H54 (cell line): ENCODE data around the gene KIF3C.
A peak's percentile ranks its signal among the peaks of the same experiment; 100 is the strongest.
"Not testable (repeated sequence)": the region's sequence is repeated elsewhere in the genome, so short reads cannot be mapped to it uniquely, and the experiment has no call there.

Source experiments
- DNase-seq: peaks from one replicate; pipeline ENCODE4 v3.0.0; 2011; ENCODE audit warnings: low spot score, mixed read lengths; ENCODE audit not compliant: insufficient read length
- FAIRE-seq: peaks from 3 replicates; lab custom pipeline; 2011; peaks lifted over from hg19 to GRCh38; lab: Jason Lieb, UNC
- POLR2A ChIP-seq: IDR thresholded peaks from 2 replicates; pipeline ENCODE4 v1.6.1; 2011; ENCODE audit warnings: low read depth, mild to moderate bottlenecking, low read length

The KIF3C gene

DNA sequence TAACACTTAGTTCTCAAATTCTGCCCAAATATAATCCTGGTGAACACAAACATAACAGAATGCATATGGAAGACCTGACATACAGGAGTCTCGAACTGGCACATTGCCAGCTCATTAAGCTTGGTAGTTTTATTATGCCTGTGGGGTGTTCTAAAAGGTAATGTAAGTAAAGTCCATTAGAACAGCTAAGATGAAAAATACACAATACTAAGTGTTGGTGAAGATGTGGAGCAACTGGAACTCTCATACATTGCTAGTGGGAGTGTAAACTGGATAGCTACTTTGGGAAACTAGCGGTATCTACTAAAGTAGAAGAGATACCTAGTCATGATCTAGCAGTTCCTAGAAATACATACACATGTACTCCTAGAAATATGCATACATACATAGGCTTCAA is 27.3 kb upstream of the KIF3C start:
- FAIRE-seq (no peak), DNase-seq (no peak)
- no peak for TF ChIP-seq POLR2A

DNA sequence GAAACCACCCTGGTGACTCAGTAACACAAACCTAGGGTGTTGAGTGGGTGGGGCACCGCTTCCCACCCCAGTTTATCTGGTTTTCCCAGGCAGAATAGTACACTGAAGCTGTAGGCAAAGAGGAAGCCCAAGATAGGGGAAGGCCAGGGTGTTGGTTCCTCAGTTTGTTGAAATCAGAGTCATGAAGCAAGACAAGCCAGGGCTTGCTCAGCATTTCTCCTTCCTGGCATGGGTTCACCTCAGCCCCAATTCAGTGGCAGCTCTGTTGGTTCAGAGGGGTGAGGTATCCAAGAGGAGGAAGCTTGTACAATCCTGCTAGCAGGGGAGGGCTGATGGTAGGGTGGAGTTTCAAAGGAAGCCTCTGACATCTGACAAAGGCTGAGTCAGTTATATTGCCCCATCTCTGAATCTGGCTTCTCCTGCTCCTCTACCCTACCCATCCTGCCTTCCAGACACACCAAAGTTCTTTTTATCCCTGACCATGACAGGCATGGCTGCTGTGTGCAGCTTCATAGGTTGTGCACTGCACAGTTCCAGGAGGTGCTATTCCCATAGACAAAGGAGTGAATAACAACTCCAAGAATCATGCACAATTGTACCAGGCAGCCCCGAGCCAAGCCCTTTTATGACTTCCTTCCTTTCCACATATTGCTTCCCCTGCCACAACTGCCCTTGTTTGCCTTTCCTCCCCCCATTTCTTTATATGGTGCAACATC is 26.7 kb upstream of the KIF3C start:
- TF ChIP-seq POLR2A: no peak
- FAIRE-seq (peak; percentile 84), DNase-seq (peak; percentile 58)

DNA sequence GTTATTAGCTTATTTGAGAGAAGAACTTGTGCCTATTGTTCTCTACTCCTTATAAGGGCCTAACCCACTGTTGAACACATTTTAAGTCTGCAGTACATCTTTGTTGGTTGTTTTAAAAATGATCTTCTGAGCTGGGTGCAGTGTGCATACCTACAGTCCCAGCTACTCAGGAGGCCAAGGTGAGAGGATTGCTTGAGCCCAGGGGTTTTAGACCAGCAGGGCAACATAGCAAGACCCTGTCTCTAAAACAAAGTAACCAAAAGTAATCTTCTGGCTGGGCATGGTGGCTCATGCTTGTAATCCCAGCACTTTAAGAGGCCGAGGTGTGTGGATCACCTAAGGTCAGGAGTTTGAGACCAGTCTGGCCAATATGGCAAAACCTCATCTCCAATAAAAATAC is 25.8 kb upstream of the KIF3C start:
- FAIRE-seq: no peak
- no peak for TF ChIP-seq POLR2A

DNA sequence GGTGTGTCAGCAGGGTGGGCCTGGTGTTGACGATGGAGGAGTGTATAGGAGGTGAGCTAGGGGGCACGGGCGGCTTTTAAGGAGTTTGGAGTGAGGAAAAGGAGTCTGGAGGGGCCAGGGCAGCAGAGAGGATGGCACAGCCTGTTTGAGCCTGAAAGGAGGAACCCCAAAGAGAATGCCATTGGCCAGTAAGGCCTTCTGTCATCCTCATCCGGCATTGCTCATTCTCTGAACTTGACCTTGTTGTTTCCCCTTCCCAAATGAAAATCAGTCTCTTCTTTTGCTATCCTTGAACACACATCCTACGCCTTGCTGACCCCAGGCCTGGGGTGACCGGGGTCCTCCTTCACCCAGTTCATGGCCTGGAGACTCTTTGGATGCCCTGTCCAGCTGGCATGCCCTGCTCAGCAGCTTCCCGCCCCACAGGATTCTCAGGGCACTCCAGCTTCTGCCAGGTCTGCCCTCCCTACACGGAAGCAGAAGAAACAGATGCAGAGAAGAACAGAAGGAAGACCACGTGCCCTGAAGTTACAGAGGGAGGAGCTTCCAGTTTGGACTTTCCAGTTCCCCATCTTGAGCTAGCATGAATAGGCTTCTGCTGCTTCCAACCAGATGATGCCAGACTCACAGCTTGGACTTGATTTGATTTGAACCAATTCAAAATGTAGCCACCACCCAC is 20.5 kb upstream of the KIF3C start:
- DNase-seq: no peak
- FAIRE-seq: no peak
- TF ChIP-seq POLR2A: no peak

More for the DNA sequence above, 25.8 kb upstream of the KIF3C start:
- DNase-seq: no peak

DNA sequence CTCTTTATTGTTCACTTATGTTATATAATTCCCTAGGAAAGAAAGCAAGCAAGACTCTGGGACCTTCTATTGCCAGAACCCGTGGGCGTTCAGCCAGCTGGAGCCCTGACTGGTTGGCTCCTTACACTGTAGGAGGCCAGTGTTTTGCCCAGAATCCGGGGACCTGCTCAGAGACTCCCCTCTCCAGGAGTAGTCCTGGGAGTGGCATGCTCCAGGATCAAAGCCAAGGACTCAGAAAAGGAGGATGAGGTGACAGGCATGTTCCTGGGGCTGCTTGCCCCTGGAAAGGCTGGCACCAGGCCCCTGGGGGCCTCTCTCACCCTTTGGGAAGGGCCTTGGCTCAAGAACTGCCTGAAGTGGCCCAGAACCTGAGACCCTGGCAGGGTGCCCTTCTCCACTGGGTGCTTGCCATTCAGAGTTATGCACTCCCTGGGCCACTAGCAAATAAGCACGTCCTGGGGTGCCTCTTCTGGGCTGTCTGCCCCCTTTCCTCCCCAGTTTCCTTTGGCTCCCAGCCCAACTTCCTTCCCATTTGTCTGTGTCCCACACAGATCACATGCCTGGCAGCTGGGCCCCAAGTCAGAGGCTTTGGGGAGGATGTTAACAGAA is 19.6 kb upstream of the KIF3C start:
- DNase-seq: no peak
- no peak for TF ChIP-seq POLR2A
- FAIRE-seq: no peak

DNA sequence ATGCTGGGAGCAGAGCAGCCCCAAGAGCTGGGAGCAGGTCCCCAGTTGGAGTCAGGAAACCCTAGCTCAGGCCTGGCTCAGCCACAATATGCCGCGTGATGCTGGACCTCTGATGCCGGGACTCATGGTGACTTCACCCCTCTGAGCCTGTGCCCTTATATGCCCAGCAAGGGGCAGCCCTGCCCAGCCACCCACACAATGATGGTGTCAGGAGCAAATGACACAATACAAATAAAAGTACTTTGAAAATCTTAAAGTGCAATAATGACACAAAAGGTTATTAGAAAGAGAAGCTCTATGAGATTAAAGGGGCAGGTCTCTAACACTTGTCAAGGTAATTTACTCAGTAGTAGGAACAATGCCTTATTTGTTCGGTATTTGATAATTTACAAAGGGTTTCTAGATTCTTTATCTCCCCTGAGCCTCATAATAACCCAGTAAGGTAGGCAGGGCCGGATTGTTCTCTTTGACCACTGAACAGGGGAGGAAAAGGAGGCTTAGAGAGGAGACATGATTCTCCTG is 18.3 kb upstream of the KIF3C start:
- no peak for DNase-seq
- no peak for FAIRE-seq
- no peak for TF ChIP-seq POLR2A

DNA sequence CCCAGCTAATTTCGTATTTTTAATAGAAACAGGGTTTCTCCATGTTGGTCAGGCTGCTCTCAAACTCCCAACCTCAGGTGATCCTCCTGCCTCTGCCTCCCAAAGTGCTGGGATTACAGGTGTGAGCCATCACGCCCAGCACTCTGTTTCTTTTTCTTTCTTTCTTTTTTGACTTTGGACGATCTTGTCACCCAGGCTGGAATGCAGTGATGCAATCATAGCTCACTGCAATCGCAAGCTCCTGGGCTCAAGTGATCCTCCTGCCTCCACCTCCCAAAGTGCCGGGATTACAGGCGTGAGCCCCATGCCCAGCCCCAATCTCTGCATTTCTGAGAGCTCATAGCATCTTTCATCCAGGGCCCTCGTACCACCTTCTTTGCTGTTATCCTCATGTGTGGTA is 17.1 kb upstream of the KIF3C start:
- FAIRE-seq: not testable (repeated sequence)

DNA sequence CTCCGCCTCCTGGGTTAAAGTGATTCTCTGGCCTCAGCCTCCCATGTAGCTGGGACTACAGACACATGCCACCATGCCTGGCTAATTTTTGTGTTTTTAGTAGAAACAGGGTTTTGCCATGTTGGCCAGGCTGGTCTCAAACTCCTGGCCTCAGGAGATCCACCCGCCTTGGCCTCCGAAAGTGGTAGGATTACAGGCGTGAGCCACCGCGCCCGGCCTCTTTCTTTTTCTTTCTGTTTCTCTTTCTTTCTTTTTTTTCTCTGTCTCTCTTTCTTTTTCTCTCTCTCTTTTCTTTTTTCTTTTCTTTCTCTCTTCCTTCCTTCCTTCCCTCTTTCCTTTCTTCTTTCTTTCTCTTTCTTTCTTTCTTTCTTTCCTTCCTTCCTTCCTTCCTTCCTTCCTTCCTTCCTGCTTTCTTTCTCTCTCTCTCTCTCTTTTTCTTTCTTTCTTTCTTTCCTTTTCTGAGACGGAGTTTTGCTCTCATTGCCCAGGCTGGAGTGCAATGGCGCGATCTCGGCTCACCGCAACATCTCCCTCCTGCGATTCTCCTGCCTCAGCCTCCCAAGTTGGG is 16.6 kb upstream of the KIF3C start:
- not testable (repeated sequence) for FAIRE-seq, DNase-seq

More for the DNA sequence above, 17.1 kb upstream of the KIF3C start:
- not testable (repeated sequence) for DNase-seq

DNA sequence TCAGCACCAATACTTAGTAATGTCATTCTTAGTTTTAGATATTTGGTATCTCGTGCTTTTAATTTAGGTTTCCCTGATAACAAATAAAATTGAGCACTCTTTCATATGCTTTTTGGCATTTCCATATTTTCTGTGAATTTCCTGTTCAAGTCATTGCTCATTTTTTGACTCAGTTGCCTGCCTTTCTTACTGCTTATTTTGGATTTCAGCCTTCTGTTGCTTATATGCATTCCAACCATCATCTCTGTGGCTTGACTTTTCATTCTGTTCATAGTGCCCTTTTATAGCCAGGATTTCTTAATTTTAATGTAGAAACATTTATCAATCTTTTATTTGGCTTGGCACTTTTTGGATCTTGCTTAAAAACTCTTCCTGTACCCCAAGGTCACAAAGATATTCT is 14.5 kb upstream of the KIF3C start:
- DNase-seq (no peak), FAIRE-seq (no peak)
- no peak for TF ChIP-seq POLR2A

DNA sequence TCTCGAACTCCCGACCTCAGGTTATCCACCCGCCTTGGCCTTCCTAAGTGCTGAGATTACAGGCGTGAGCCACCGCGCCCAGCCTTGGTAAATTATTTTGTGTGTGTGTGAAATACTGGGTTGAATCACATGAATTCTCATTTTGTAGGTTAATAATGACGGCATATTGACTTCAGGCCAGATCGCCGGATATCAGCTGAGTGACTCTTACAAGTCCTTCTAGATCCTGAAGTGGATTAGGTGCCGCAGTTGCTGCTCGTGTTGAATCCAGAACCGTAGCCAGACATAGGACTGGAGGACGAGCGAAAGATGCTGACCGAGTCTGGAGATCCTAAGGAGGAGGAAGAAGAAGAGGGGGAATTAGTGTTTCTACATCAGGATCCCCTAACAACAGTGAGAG is 12.2 kb upstream of the KIF3C start:
- DNase-seq (no peak), FAIRE-seq (no peak)
- TF ChIP-seq POLR2A: no peak

DNA sequence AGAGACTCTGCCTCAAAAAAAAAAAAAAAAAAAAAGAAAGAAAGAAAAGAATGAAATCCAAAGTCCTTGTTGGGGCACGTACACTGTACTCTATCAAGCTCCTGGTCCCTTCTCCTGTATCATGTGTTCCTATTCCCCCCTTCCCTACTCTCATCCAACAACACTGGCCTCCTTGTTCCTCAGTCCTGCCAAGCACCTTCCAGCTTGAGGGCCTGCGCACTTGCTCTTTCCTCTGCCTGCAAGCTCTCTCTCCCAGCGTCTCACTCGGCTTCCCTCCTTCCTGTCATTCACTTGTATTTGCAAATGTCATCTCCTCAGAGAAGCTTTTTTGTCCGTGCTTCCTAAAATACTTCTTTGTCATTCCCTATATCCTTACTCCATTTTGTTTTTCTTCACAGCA is 10.8 kb upstream of the KIF3C start:
- FAIRE-seq: no peak
- no peak for DNase-seq

DNA sequence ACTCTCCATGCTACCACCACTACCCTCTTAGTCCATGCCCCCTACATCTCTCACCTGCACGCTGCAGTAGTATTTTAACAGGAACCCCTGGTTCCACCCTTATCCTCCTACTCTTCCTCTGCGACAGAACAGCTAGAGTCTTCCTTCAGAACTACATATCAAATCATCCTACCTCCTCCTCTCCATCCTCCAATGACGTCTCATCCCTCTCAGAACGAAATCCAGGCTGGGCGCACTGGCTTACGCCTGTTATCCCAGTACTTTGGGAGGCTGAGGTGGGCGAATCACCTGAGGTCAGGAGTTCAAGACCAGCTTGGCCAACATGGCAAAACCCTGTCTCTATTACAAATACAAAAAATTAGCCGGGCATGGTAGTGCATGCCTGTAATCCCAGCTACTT is 10.3 kb upstream of the KIF3C start:
- FAIRE-seq: no peak
- no peak for DNase-seq
- TF ChIP-seq POLR2A: no peak

More for the DNA sequence above, 10.8 kb upstream of the KIF3C start:
- no peak for TF ChIP-seq POLR2A

DNA sequence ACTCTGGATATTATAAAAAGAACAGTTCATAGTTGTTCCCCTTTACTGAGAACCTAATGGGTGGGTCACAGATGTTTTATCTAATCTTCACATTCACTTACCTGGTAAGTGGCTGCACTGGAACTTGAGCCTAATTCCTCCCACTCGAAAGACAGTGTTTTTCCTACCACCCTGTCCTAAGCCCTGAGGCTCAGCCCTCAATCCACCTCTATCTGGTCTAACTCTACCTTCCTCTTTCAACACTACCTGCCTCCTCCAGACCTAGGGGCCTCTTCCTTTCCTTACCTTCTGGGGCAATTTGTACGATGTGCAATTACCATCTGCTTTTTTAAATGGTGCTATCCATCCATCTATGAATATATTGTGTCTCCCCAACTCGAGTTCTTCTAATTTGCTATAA is 9.7 kb upstream of the KIF3C start:
- DNase-seq (no peak), FAIRE-seq (no peak)
- no peak for TF ChIP-seq POLR2A

DNA sequence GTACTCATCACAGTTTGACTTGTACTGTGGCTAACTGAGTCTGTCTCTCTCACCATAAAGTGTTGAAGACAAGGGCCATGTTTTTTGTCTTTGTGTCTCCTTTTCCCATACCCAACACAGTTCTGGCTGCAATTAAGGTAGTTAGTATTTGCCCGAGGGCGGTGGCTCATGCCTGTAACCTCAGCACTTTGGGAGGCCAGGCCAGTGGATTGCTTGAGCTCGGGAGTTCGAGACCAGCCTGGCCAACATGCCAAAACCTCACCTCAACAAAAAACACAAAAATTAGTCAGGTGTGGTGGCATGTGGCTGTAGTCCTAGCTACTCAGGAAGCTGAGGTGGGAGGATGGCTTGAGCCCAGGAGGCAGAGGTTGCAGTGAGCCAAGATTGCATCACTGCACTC is 6.9 kb upstream of the KIF3C start:
- no peak for DNase-seq
- TF ChIP-seq POLR2A: no peak
- FAIRE-seq: no peak
